Measurements from ENCODE around the gene MORN5.

MORN5 gene

GRCh38 chr9:122192914-122193525 is 33.3 kb downstream of the MORN5 start:
- no peak for DNase-seq

GRCh38 chr9:122193651-122194050 is 33.9 kb downstream of the MORN5 start:
- DNase-seq: no peak

GRCh38 chr9:122195875-122196274 is 36.2 kb downstream of the MORN5 start:
- no peak for DNase-seq

GRCh38 chr9:122197426-122197825 is 37.7 kb downstream of the MORN5 start:
- DNase-seq: peak; percentile 85

- DNase-seq: no peak
Observed at GRCh38 chr9:122197882-122198281, 38.2 kb downstream of the MORN5 start.

- DNase-seq: no peak
Observed at GRCh38 chr9:122200960-122201595, 41.4 kb downstream of the MORN5 start.

- no peak for DNase-seq
Observed at GRCh38 chr9:122201641-122202040, 41.9 kb downstream of the MORN5 start.

- no peak for DNase-seq
Observed at GRCh38 chr9:122202111-122202510, 42.4 kb downstream of the MORN5 start.

- DNase-seq: no peak
Observed at GRCh38 chr9:122204055-122204454, 44.3 kb downstream of the MORN5 start.

GRCh38 chr9:122204491-122204890 is 44.8 kb downstream of the MORN5 start:
- no peak for DNase-seq

GRCh38 chr9:122205176-122205575 is 45.5 kb downstream of the MORN5 start:
- DNase-seq: no peak

GRCh38 chr9:122206118-122207046 is 46.7 kb downstream of the MORN5 start:
- DNase-seq: no peak

GRCh38 chr9:122207096-122207495 is 47.4 kb downstream of the MORN5 start:
- DNase-seq: no peak

GRCh38 chr9:122209451-122209850 is 49.7 kb downstream of the MORN5 start:
- no peak for DNase-seq

GRCh38 chr9:122212473-122213004 is 52.8 kb downstream of the MORN5 start:
- DNase-seq: no peak

- DNase-seq: no peak
Observed at GRCh38 chr9:122213102-122213588, 53.4 kb downstream of the MORN5 start.

- DNase-seq: peak; percentile 87
Observed at GRCh38 chr9:122213589-122214413, 54.1 kb downstream of the MORN5 start.

- DNase-seq: no peak
Observed at GRCh38 chr9:122214507-122214906, 54.8 kb downstream of the MORN5 start.

GRCh38 chr9:122215663-122216062 is 56.0 kb downstream of the MORN5 start:
- DNase-seq: no peak

GRCh38 chr9:122216138-122216797 is 56.6 kb downstream of the MORN5 start:
- DNase-seq: no peak

- no peak for DNase-seq
Observed at GRCh38 chr9:122216798-122217418, 57.2 kb downstream of the MORN5 start.

Data from NCI-H1436 (cell line).